HG02763 (cell line): ENCODE data around the gene MARCKS.

Experiments
- ATAC-seq: cut with Tn5 transposase; IDR thresholded peaks from one replicate; pipeline ENCODE4 v1.9.1; 2021; ENCODE audit warnings: mild to moderate bottlenecking, moderate library complexity; ENCODE audit not compliant: unreplicated experiment

Gene MARCKS

GRCh38 chr6:113856625-113857555 lies at the start of gene MARCKS:
TSS of gene MARCKS (plus strand) at chr6:113857345. CDS start at chr6:113857746, 401 bp downstream.
- ATAC-seq, result peak; percentile 37

GRCh38 chr6:113809826-113810225 lies 47.3 kb upstream of the MARCKS start:
- ATAC-seq, result peak; percentile 59

DNA sequence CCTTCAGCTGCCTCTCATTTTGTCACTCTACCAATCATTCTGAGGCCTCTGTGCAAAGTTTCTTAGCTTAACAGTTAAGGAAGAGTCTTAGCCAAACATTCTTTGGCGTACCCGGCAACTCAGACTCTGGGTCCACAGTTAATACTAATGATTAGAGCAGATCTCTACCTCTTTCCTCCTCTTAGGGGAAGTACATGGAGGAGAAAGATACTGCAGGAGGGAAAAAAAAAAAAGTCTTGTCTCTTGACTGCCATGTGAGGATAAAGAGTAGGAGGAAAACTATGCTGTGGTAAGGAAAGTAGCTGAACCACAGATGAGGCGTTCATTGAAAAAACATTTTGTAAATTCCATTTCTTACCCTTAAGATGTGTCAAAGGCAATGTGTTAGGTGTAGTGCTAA lies 44.0 kb upstream of the MARCKS start:
- ATAC-seq, result no peak

DNA sequence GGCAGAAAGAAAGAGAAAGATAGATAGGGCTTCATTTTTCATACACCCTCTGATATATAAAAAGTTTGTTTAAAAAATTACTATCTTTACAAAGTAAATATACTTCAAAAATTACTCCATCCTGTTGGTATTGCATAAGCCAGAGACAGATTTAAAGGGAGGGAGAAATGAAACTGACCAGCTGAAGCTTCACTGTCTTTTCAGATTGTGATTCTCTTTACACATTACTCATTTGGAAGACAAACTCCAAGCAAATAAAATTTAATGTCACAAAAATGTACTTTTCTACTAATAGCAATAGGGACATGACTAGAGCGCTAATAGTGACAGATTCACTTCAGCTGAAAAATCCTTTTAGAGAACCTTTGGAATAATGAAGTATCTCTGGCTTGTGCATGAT lies 38.6 kb upstream of the MARCKS start:
- no peak for ATAC-seq

- ATAC-seq, result no peak
These were observed 37.8 kb upstream of the MARCKS start for GRCh38 chr6:113819169-113819830.

DNA sequence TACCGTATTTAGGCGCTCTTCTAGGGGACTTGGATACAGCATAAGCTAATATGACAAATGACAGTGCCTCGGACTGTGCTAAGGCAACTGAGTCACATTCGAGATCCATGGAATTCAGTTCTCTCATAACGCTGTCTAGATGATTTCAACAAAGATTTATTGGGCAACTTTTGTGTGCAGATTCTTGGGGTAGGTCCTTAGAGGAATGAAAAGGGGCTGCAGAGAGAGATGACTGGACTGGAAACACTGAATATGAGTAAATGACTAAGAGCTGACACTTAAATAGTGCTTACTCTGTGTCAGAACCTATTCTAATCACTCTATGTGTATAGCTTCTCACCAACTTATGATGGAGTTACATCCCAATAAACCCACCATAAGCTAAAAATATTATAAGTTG lies 36.4 kb upstream of the MARCKS start:
- ATAC-seq, result no peak

GRCh38 chr6:113821445-113821844 lies 35.7 kb upstream of the MARCKS start:
- ATAC-seq, result no peak

DNA sequence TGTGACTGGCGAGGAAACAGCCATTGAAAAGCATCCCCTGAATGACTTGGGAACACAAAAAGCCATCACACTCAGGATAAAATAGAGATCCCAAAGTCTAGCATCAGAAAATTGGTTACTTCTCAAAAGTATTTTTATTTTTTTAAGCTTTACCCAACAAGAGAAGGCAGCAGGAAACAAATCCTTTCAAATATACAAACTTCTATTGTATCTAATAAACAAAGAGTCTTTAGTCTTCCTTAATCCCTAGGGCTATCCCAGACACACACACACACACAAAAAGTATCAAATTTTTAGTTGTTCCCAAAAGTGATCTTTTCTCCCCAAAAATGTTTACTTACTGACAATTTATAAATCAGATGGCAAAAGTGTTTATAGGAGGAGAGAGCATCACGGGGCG lies 33.2 kb upstream of the MARCKS start:
- ATAC-seq, result no peak

GRCh38 chr6:113824411-113824810 lies 32.7 kb upstream of the MARCKS start:
- no peak for ATAC-seq

DNA sequence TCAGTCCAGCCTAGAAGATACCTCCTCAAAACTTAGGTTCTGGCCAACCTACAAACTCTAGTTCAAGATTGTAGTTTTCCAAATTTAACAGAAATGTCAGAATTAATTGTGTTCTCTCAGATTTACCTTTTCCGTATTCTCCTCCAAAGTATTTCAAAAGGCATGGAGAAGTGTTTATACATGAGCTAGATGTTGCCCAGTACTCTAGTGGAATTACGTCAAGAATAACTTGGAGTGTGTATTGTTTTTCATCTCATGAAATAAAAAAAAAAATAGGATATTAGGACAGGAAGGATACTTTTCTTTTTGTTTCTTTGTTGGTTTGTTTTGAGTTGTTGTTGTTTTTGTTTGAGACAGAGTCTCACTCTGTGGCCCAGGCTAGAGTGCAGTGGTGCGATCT lies 32.3 kb upstream of the MARCKS start:
- no peak for ATAC-seq

DNA sequence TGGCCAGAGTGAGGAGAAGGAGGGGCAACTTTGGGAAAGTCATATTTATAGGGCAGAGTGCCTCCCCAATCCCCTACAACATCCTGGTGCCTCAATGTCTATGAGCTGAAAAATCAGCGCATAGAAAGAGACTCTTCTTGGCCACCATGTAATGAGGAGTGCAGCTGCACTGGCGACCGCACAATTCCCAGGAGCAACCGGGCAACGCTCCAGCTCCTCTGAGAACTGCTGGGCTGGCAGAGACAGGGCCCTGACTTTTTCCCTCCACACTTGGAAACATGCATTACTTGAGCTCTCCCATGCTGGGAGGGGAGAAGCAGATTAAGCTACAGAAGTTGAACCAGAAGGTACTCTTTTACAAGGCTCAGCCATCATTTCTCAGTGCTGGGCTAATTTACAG lies 31.4 kb upstream of the MARCKS start:
- no peak for ATAC-seq

DNA sequence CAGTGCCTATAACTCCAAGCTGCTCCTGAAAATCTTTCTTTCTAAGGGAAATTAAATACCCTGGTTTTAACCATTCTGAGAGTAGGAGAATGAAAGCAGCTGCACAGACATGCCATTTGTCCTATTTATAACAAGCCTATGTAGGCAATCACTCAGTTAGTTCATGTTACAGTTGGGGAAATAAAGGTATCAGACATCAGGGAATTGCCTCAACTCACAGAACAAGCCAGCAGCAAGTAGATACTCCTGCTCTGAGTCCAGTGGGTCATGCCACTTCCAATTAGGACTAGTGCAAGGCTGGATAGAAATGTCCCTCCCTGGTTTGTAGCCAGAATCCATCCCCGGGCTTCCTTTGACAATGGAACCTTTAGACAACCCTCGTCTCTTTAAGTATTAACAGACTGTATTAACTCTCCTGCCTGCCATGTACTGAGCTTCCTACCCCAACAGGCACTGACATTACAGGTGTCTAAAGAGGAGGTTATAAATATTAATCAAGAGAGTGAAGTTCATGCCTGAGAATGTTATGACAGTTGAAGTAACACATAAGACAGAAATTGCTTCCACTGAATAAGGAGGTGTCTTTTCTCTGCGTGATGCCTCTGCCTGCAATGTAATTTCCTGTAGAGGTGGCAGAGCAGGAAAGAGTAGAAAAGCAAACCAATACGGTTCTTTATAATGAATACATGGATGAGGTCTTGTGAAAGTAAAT lies 28.0 kb upstream of the MARCKS start:
- ATAC-seq, result no peak

- ATAC-seq, result no peak
These were observed 27.5 kb upstream of the MARCKS start for GRCh38 chr6:113829696-113830045.

DNA sequence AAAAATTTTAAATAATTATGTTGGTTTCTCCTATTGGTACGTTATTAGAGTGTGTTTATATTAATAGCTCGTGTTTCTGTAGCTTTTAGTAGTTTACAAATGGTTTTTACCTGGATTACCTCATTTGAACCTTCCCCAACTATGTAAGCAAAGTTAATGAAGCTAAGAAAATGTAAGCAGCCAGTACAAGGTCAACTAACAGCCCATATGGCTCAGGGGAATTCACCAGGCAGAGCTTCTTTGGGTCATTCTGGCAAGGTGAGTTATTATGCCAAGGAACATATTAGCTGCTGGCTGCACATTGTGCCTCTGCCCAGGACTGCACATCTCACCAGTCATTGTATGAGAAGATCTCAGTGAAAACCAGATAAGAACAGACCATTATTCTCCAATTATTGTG lies 27.0 kb upstream of the MARCKS start:
- no peak for ATAC-seq

GRCh38 chr6:113833537-113833936 lies 23.6 kb upstream of the MARCKS start:
- no peak for ATAC-seq

DNA sequence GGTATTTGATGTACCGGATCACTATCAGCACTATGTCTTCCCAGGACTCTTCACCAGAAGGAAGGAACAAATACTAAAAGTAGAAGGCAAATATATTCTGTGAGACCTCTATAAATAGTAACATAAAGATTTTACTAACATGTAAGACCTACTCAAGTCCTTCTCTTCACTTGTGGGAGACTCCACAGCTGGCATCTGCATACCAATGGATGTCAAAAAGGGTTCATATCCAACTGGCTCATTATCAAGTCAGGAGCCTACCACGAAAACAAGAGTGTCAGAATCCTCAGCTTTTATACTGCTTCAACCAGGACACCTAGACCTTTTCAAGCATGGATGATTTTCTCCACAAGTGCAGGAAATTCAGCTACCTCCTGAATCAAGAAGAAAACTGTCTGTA lies 20.0 kb upstream of the MARCKS start:
- ATAC-seq, result no peak

DNA sequence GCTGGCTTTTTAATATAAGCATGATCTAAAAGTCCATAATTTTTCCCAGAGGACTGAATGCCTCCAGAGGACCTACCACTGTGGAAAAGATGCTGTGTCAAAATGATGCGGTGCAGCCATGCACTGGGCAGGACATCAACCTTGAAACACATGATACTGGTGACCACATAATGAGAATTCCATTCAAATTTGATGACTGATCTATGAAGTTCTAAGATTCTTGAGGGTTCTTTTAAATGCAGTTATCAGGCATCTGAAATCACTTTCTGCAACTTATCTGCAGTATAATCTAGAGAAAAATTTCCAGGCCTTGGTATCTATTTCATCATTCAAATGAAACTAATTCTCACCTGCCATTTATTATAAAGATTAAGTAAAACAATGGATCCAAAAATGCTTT lies 15.0 kb upstream of the MARCKS start:
- ATAC-seq, result no peak

- ATAC-seq, result no peak
These were observed 13.6 kb upstream of the MARCKS start for GRCh38 chr6:113843500-113844073.

DNA sequence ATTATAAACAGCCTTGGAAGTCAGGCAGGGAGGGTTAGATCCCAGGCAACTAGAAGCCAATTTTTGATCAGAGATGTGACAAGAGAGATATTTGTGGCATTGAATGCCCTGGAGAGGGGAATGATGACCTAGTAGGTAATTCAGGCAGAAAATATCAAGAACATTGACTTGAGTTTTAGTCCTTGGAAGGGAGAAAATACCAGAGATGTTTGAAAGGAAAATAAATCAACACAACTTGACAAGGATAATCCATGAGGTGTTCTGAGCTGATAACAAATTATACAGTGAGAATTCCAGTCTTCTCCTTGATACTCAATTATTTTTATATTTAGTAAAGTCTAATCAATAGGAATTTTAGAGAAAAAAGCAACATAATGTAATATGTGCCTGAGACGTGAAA lies 10.6 kb upstream of the MARCKS start:
- ATAC-seq, result no peak

DNA sequence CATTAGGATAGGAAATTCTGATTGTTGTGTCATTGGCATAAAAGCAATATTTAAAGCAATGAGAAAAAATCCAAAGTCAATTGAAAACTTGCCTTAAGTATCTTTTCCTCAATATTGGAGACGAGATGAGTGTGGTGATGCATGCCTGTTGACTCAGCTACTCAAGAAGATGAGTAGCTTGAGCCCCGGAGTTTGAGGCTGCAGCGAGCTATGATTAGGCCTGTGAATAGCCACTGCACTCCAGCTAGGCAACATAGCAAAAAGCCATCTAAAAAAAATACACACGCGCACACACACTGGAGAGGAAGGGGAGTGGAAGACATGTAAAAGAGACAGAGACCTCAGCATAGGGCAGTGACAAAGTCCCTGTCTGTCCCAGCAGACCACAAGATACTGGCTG lies 9.7 kb upstream of the MARCKS start:
- no peak for ATAC-seq

GRCh38 chr6:113848280-113848679 lies 8.9 kb upstream of the MARCKS start:
- no peak for ATAC-seq
